Measurements from ENCODE around the gene NDUFA7.

Gene NDUFA7

DNA sequence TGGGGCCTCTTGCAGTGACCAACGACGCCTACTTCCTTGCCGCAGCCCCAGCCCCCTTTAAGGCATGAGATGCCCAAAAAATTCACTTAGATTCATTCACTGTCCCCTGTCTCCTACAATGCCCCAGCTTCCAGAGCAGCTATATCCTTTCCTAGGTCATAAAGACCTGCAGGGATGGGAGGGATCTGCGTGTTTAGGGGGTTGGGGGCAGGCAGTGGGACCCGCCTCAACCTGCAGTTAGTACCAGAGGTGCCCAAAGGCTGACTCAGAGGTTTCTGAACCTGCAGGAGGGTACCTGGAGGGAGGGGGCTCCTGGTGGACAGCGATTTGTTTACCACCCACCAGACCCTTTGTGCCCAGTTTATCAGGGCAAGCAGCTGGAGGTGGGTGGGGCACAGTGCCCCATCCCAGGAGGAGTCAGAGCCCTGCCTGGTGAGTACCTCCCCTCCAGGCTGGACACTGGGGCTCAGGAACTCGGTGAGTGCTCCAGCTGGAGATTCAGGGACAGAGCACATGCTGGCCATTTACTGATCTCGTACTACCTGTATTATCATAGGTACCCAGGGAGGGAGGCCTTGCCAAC lies 10.2 kb upstream of the NDUFA7 start:
- no peaks in the 10 kb centered on the region for H3K9me3 Mint-ChIP-seq
- peaks cover 85% of the 10 kb centered on the region for H3K27me3 Mint-ChIP-seq (ENCODE audit: low read depth)
- no peak overlapping the region for H3K4me3 Mint-ChIP-seq
- no peaks in the 10 kb centered on the region for H3K4me1 Mint-ChIP-seq
- H3K36me3 Mint-ChIP-seq (ENCODE audit: low read depth), result no peaks in the 10 kb centered on the region
- TF ChIP-seq, protein P1, sequence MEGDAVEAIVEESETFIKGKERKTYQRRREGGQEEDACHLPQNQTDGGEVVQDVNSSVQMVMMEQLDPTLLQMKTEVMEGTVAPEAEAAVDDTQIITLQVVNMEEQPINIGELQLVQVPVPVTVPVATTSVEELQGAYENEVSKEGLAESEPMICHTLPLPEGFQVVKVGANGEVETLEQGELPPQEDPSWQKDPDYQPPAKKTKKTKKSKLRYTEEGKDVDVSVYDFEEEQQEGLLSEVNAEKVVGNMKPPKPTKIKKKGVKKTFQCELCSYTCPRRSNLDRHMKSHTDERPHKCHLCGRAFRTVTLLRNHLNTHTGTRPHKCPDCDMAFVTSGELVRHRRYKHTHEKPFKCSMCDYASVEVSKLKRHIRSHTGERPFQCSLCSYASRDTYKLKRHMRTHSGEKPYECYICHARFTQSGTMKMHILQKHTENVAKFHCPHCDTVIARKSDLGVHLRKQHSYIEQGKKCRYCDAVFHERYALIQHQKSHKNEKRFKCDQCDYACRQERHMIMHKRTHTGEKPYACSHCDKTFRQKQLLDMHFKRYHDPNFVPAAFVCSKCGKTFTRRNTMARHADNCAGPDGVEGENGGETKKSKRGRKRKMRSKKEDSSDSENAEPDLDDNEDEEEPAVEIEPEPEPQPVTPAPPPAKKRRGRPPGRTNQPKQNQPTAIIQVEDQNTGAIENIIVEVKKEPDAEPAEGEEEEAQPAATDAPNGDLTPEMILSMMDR (IDR thresholded peaks at IDR 0.05; ENCODE audit: unreplicated experiment in 3 of 3), result no peak
- H3K27ac Mint-ChIP-seq, result no peak overlapping the region

DNA sequence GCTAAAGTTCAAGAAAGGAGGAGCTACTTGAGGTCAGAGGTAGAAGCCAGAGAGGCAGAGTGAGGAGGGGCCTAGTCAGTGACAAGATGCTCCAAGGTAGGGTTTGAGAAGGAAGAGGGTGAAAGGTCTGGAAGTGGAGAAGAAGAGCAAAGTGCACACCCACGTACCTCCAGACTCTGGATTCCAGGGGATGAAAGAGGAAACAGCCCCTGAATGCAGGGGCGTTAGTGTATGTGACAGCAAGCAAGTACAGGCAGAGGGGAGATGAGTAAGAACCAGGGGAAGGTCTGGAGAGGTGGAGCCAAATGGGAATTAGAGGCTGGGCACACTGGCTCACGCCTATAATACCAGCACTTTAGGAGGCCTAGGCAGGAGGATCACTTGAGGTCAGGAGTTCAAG lies 8.8 kb upstream of the NDUFA7 start:
- TF ChIP-seq, protein P1 (IDR thresholded peaks at IDR 0.05; ENCODE audit: unreplicated experiment in 3 of 3), result no peak
- H3K9me3 Mint-ChIP-seq, result no peaks in the 10 kb centered on the region
- H3K4me1 Mint-ChIP-seq, result no peaks in the 10 kb centered on the region
- no peak overlapping the region for H3K27ac Mint-ChIP-seq
- peaks cover 77% of the 10 kb centered on the region for H3K27me3 Mint-ChIP-seq (ENCODE audit: low read depth)
- no peak overlapping the region for H3K4me3 Mint-ChIP-seq
- H3K36me3 Mint-ChIP-seq (ENCODE audit: low read depth), result no peaks in the 10 kb centered on the region

DNA sequence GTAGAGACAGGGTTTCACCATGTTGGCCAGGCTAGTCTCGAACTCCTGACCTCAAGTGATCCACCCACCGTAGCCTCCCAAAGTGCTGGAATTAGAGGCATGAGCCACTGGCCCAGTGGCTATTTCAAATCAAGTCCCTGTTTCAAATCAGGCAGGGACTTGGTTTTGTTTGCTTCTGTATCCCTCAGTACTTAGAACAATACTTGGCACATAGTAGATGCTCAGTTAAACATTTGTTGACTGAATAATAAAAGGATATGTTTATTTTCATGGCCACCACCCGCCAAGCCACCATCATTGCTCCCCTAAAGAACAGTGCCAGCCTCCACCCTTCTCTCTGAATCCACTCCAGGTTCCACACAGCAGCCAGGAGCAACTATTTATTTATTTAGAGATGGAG lies 4.3 kb upstream of the NDUFA7 start:
- H3K4me1 Mint-ChIP-seq, result peaks cover 13% of the 10 kb centered on the region
- H3K9me3 Mint-ChIP-seq, result no peaks in the 10 kb centered on the region
- peaks cover 6% of the 10 kb centered on the region for H3K36me3 Mint-ChIP-seq (ENCODE audit: low read depth)
- H3K27me3 Mint-ChIP-seq (ENCODE audit: low read depth), result peaks cover 38% of the 10 kb centered on the region
- TF ChIP-seq, protein P1 (IDR thresholded peaks at IDR 0.05; ENCODE audit: unreplicated experiment in 3 of 3), result no peak
- H3K4me3 Mint-ChIP-seq, result peak overlapping the region in 1 of 3 experiments; percentile 50
- no peak overlapping the region for H3K27ac Mint-ChIP-seq

DNA sequence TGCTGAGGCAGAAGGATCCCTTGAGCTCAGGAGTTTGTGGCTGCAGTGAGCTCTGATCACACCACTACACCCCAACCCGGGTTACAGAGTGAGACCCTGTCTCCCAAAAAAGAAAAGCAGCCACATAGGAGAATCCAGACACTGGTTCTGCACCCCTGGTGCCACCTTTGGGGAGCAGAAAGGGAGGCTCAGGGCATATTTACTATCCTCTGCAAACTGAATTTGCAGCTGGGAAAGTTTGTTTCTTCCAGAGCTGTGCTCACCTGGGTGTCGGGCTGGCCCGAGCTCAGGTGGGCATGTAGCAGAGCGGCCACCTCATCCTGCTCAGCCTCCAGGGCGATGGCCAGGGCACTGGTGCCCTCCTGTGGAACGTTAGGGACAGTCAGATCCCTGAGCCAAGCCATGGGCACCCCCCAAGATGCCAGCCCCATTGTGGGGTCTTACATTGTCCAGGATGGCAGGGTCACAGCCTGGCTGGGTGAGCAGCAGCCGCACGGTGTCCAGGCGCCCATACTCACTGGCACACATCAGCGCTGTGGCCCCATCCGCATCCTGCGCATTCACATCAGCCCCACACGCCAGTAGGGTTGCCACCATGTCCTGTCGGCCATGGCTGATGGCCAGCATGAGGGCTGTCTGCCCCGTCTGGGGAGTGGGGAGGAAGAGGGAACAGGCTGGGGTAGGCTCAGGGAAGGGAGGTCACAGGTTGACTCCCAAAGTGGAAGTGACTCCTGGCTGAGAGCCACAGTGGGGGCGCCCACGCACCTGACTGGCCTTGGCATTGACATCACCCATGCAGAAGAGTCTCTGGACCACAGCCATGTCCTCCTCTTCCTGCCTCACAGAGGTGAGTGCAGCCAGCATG lies 3.2 kb upstream of the NDUFA7 start:
- Mint-ChIP-seq H3K9me3 (no peaks in the 10 kb centered on the region), H3K4me1 (peaks cover 18% of the 10 kb centered on the region), H3K27ac (no peak overlapping the region), H3K27me3 (ENCODE audit: low read depth) (peaks cover 28% of the 10 kb centered on the region), H3K36me3 (ENCODE audit: low read depth) (peaks cover 6% of the 10 kb centered on the region), H3K4me3 (peak overlapping the region; percentile 19 to 100 (median 34))
- TF ChIP-seq, protein P1 (IDR thresholded peaks at IDR 0.05; ENCODE audit: unreplicated experiment in 3 of 3), result no peak

DNA sequence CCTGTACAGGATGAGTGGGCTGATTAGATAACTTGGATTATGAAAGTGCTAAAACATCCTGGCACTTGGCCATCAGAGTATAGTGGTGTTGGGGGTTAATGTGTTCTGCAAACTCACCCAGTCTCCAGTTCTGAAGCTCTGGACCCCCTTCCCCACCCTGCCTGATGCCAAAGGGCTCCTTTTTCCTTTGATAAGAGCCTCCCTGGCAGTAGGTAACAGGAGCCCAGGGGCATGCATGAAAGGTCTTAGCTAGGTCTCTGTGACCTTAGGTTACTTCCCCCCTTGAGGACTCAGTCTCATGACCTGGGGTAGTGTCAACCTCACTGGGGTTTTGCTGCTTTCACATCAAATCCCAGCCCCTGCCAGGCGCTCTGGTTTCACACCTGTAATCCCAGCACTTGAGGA lies 2.6 kb upstream of the NDUFA7 start:
- peaks cover 6% of the 10 kb centered on the region for H3K36me3 Mint-ChIP-seq (ENCODE audit: low read depth)
- no peak overlapping the region for H3K27ac Mint-ChIP-seq
- TF ChIP-seq, protein P1 (IDR thresholded peaks at IDR 0.05; ENCODE audit: unreplicated experiment in 3 of 3), result no peak
- peaks cover 22% of the 10 kb centered on the region for H3K27me3 Mint-ChIP-seq (ENCODE audit: low read depth)
- H3K4me1 Mint-ChIP-seq, result peaks cover 18% of the 10 kb centered on the region
- H3K4me3 Mint-ChIP-seq, result peak overlapping the region; percentile 19 to 100 (median 34)
- no peaks in the 10 kb centered on the region for H3K9me3 Mint-ChIP-seq
